ENCODE measurements around the gene NCAPD2. TPM values are rescaled to one million over a fixed set of nuclear protein-coding genes. Genes with fewer than 3 reads are reported as not detected.
"Not testable (repeated sequence)": the region's sequence is repeated elsewhere in the genome, so short reads cannot be mapped to it uniquely, and the experiment has no call there.

Gene NCAPD2
- total RNA-seq, 1 experiment from 2014 or later, result 131 TPM

DNA sequence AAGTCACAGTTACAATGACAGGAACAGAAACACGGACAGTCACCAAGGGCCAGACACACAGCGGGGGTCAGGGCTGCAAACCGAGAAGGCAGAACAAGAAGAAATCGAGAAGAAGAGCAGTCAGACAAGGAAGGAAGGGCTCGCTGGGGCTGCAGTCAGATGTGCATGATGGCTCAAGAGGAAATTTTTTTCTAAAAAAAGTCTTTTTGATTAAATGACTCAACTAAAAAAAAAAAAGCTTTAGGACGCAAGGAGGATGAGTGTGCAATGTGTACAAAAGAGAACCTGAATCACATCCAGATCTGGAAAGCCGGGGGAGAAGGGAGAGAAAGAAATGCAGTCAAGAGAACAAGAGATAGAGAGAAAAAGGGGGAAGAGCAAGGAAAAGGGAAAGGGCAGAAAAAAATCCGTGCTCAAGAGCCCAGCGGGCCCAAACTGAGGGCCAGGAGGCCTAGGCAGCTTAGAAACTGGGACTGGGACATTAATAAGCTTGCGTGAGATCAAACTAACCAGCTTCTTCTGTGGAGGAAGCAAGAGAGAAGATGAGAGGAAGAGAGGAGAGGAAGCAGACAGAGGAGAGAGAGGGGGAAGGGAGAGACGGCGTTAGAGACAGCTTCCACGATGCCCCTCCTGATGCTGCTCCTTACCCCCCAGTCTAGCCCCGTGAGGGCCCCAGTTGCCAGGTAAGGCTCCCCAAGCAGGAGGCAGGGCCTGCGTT, 55.2 kb downstream of the NCAPD2 start:
- H3K4me1 ChIP-seq (replicated peaks), result peaks cover 68% of the 10 kb centered on the region
- no peaks in the 10 kb centered on the region for H3K27me3 ChIP-seq (replicated peaks)
- no peak overlapping the region for H3K4me3 ChIP-seq
- peak overlapping the region; percentile 49 for H3K27ac ChIP-seq
- no peaks in the 10 kb centered on the region for H3K9me3 ChIP-seq (replicated peaks)
- H3K36me3 ChIP-seq, result peaks cover 73% of the 10 kb centered on the region
- DNase-seq (ENCODE audit: low read depth in 1 of 2, low spot score in 2 of 2), result peak in 1 of 2 experiments; percentile 63

DNA sequence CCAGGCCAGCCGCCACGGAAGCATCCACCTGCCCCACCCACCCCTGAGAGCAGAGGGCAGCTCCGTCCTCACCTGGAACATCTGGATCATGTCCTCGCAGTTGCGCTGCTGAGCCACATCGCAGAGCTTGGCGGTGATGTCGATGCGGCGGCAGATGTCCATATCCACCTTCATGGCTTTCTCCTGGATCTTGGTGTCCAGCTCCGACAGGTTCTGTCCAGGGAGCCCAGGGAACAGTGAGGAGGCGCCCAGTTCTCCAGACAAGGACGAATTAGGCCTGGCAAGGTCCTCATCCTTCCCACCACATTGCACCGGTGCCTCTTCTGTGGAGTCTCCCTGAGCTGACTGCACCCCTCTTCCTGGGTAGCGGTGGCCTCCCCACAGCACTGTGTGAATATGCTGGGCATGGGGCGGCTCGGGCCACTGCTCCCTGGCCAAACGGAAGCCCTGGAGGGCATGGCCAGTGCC, 55.8 kb downstream of the NCAPD2 start:
- no peak for DNase-seq (ENCODE audit: low read depth in 1 of 2, low spot score in 2 of 2)
- no peaks in the 10 kb centered on the region for H3K9me3 ChIP-seq (replicated peaks)
- peak overlapping the region; percentile 49 for H3K27ac ChIP-seq
- no peak overlapping the region for H3K4me3 ChIP-seq
- H3K4me1 ChIP-seq (replicated peaks), result peaks cover 74% of the 10 kb centered on the region
- no peaks in the 10 kb centered on the region for H3K27me3 ChIP-seq (replicated peaks)
- peaks cover 67% of the 10 kb centered on the region for H3K36me3 ChIP-seq

DNA sequence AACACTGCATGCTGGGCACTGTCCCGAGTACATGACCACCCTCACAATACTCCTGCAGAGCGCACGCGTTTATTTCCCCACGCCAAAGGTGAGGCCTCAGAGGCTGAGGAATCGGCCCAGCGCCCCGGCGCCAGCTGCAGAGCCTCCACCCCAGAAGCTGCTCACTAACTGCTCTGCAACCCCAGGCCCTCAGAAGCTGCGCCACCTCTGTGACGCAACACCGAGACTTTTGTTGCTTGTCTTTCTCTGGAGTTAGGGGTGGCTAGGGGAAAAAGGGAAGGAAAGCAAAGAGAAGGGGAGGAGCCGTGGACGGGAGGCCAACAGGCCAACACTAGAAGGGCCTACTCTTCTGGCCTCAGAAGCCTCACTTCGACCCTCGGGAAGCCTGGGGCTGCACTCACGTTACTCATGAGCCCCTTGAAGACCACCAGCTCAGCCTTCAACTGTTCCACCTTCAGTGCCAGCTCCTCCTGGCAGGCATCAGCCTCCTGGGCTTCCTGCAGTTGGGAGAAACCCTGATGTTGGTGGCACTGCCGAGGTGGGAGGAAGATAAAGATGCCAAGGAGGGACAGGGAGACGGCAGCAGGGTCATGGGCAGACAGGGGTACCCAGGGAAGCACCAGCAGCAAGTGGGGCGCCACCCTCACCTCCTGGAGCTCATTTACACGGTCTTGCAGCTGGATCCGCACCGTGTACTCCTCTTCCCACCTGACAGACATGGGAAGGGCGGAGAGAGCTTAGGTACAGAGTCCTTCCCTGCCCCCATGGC, 56.6 kb downstream of the NCAPD2 start:
- Histone ChIP-seq H3K36me3 (peaks cover 64% of the 10 kb centered on the region), H3K27ac (no peak overlapping the region), H3K27me3 (replicated peaks) (no peaks in the 10 kb centered on the region), H3K9me3 (replicated peaks) (no peaks in the 10 kb centered on the region), H3K4me3 (no peak overlapping the region), H3K4me1 (replicated peaks) (peaks cover 82% of the 10 kb centered on the region)
- DNase-seq (ENCODE audit: low read depth in 1 of 2, low spot score in 2 of 2), result no peak

DNA sequence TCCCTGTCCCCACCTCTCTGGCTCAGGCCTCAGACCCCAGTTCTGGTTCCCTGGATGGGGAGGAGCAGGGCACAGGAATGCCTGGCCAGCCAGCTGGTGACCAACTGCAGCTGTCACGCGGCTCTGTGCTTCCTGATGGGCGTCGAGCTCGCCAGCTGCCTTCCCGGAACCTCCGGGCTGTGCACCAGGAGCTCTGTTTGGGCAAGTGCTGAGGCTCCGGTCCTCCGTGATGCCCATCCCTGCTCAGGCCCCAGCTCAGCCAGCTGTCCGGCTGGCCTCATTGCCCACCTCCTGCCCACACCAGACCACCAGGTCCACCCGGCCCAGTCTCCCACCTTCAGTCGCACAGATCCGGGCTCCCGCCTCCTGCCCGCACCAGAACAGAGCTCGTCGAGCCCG, 57.2 kb downstream of the NCAPD2 start:
- peaks cover 63% of the 10 kb centered on the region for H3K36me3 ChIP-seq
- peaks cover 85% of the 10 kb centered on the region for H3K4me1 ChIP-seq (replicated peaks)
- no peak for DNase-seq (ENCODE audit: low read depth in 1 of 2, low spot score in 2 of 2)
- H3K27ac ChIP-seq, result peak overlapping the region; percentile 27
- H3K9me3 ChIP-seq (replicated peaks), result no peaks in the 10 kb centered on the region
- no peaks in the 10 kb centered on the region for H3K27me3 ChIP-seq (replicated peaks)
- no peak overlapping the region for H3K4me3 ChIP-seq

DNA sequence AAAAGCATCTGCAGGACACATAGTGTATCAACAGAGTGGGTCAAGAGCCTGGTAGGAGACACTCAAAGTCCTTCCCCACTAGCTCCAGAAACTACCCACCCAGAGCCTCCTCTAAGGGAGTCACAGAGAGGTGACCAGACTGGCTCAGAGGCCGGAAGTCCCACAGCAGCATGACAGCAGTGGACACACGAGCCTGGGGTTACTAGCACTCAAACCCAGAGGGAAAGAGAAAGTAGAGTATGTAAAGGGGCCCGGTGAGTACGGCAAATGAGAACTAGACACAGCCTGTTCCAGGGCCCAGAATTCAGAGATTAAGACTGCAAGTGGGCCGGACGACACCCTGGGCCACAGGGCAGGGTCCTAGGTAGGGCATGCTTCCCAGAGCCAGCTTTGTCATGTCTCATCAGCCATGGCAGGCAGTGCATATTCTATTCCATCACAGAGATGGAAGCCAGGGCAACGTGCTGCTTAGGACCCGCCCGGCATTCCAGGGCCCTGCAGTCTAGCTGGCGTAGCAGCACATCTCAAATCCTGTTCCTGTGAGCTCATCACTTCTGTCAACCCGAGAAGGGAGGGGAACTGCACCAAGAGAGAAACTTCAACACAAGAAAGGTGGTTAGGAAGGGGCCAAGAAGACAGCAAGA, 57.7 kb downstream of the NCAPD2 start:
- Histone ChIP-seq H3K27ac (peak overlapping the region; percentile 27), H3K27me3 (replicated peaks) (no peaks in the 10 kb centered on the region), H3K4me3 (no peak overlapping the region), H3K4me1 (replicated peaks) (peaks cover 90% of the 10 kb centered on the region), H3K9me3 (replicated peaks) (no peaks in the 10 kb centered on the region), H3K36me3 (peaks cover 63% of the 10 kb centered on the region)
- DNase-seq (ENCODE audit: low read depth in 1 of 2, low spot score in 2 of 2), result peak in 1 of 2 experiments; percentile 68

DNA sequence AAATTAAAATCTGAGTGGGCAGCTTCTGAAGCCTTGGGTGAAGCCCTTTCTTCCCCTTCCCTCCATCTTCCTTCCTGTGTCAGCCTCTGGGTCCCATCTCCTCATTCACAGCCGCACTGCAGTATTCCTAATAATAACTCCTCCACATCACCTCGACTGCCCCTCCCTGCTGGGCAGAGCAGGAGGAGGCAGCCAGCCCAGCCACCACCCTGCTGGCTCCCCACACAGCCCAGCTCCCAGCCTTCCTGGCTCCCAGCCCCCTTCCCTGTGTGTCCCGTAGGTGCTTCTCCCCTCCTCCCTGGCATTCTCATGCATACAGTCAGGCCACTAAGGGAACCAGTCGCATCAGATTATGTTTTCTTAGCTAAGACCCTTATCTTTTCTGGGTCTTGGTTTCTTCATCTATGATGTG, 58.2 kb downstream of the NCAPD2 start:
- Histone ChIP-seq H3K4me3 (no peak overlapping the region), H3K4me1 (replicated peaks) (peaks cover 90% of the 10 kb centered on the region), H3K36me3 (peaks cover 63% of the 10 kb centered on the region), H3K9me3 (replicated peaks) (no peaks in the 10 kb centered on the region), H3K27ac (peak overlapping the region; percentile 27), H3K27me3 (replicated peaks) (no peaks in the 10 kb centered on the region)
- peak in 1 of 2 experiments; percentile 54 for DNase-seq (ENCODE audit: low read depth in 1 of 2, low spot score in 2 of 2)

DNA sequence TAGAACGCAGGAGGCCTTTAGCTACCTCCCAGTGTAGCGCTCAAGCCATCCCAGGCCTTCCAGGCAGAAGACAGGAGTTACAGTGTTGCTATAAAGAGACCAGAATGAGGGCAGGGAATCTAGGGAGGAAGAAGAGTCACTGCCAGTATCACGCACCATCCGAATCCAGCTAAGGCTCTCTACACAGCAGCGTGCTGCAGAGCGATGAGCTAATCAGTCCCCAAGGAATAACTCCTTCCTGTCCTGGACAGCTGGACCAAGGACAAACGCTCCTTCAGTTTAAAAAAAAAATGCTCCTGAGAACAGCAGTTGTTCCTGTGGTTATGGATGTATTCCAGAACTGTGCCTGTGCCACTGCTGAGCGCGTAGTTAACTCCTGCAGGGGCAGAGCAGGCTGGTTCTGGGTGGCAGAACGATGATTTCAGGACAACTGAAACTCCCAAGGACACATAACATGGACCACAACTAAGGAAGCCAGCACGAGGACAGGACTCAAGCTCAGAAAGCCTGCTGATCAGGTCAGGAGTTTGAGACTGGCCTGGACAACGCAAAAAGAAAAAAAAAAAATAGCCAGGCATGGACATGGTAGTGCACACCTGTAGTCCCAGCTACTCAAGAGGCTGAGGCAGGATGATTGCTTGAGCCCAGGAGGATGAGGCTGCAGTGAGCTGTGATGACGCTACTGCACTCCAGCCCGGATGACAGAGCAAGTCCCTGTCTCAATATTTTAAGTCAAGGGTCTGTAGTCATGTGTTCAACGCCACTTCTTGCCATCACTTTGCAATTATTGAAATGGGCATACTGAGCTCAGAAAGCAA, 59.4 kb downstream of the NCAPD2 start:
- H3K4me3 ChIP-seq, result no peak overlapping the region
- H3K4me1 ChIP-seq (replicated peaks), result peaks cover 78% of the 10 kb centered on the region
- peaks cover 60% of the 10 kb centered on the region for H3K36me3 ChIP-seq

DNA sequence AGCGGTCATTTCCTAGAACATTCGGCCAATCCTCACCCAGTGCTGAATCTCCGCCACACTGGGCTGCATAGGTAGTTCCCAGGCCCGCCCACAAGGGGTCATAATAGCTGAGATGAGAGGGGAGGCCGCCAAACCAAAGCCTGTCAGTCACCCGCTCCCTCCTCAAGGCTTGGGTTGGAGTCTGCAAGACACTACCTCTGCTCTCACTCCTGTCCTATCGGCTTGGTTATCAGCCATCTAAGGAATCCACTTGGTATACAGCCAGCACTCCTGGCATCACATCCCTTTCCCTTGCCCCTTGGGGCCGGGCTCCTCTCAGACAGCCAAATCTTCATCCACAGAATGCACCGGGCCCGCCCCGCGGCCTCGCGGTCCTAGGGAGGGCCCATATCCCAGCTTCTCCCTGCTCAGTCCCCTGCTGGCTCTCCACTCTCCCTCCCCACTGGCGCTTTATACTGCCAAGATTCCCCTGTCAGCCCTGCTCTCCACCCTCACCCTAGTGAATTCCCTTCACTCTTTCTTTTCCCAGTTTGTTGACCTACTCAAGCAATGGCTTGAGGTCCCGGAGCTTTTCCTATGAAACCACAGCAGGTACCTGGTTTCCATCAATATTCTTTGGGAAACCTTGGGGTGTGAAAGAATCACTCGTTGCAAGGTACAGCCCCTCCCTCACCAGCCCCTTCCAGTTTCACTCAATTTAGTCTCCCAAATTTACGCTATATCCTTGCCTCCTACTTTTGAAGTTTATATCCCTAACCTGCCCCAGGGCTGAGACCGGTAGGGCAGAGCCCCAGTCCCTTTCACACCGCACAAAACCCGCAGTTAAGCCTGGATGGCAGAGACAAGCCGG, 60.5 kb downstream of the NCAPD2 start:
- no peaks in the 10 kb centered on the region for H3K9me3 ChIP-seq (replicated peaks)
- no peaks in the 10 kb centered on the region for H3K27me3 ChIP-seq (replicated peaks)
- peaks cover 56% of the 10 kb centered on the region for H3K36me3 ChIP-seq
- peaks cover 67% of the 10 kb centered on the region for H3K4me1 ChIP-seq (replicated peaks)
- peak overlapping the region; percentile 78 for H3K4me3 ChIP-seq
- peak; percentile 84 to 90 for DNase-seq (ENCODE audit: low read depth in 1 of 2, low spot score in 2 of 2)
- no peak overlapping the region for H3K27ac ChIP-seq

More for the DNA sequence above, 59.4 kb downstream of the NCAPD2 start:
- DNase-seq (ENCODE audit: low read depth in 1 of 2, low spot score in 2 of 2), result peak; percentile 79 to 87
- Histone ChIP-seq H3K9me3 (replicated peaks) (no peaks in the 10 kb centered on the region), H3K27ac (peak overlapping the region; percentile 27), H3K27me3 (replicated peaks) (no peaks in the 10 kb centered on the region)

DNA sequence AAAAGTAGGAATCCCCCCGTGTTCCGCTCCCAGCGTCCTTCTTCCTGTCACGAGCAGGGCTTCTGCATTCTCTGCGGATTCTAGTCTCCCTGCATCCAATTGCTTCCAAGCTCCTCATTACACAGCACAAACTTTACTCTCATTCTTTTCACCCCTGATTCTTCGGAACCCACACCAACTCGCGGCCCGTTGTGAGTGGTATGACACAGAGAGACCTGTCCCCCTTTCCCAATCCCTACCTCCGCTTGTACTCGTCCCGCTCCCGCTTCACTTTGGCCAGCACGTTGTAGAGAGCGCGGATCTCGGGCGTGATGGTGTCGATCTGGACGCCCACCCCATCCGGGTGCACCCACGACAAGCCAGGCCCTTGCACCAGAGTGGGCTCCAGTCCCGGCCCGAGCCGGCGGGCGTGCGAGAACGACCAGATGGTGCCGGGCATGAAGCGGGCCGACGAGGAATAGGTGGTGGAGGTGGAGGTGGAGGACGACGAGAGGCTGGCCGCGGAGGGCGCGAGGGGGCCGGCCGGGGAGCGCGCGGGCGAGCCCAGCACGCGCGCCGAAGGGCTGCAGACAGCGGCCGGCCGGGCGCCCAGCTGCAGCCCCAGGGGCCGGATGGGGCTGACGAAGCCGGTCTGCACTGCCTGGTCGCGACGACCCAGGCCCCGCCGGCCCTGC, 61.3 kb downstream of the NCAPD2 start:
- Histone ChIP-seq H3K27ac (no peak overlapping the region), H3K4me3 (peak overlapping the region; percentile 78), H3K27me3 (replicated peaks) (no peaks in the 10 kb centered on the region), H3K36me3 (peaks cover 56% of the 10 kb centered on the region), H3K4me1 (replicated peaks) (peaks cover 59% of the 10 kb centered on the region), H3K9me3 (replicated peaks) (no peaks in the 10 kb centered on the region)
- DNase-seq (ENCODE audit: low read depth in 1 of 2, low spot score in 2 of 2), result peak in 1 of 2 experiments; percentile 40

DNA sequence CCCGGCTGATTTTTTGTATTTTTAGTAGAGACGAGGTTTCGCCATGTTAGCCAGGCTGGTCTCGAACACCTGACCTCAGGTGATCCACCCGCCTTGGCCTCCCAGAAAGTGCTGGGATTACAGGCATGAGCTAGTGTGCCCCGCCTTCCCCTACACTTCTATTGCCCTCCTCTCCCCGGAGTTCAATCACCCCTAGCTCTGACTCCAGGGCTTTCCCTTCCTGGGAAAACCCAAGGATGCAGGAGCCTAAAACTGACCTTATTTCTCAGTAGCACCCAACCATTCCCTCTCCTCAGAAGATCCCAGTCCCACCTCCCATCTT, 62.6 kb downstream of the NCAPD2 start:
- Histone ChIP-seq H3K4me3 (peak overlapping the region; percentile 78; the same call in 1 of the 2 replicates), H3K36me3 (peaks cover 56% of the 10 kb centered on the region), H3K4me1 (replicated peaks) (peaks cover 48% of the 10 kb centered on the region)
- not testable (repeated sequence) for H3K27ac ChIP-seq; H3K27me3 ChIP-seq (replicated peaks); H3K9me3 ChIP-seq (replicated peaks); DNase-seq (ENCODE audit: low read depth in 1 of 2, low spot score in 2 of 2)

DNA sequence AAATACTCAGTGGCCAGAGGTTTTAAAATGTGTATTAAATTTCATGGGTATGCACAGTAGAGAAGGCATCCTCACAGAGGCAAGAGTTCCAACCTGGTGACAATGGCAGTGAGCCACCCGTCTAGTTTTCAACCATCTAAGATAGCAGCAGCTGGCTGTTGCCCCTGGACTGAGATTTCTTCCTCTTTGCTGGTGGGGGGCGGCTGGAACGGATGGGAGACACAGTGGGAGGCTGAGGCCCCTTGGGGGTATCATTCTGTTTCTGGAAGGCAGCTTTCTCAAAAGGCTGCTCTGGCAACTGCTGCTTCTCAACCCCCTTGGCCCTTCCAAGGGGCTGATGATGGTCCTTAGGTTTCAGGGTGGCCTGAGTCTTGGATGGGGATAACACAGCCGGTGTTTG, 63.0 kb downstream of the NCAPD2 start:
- Histone ChIP-seq H3K9me3 (replicated peaks) (no peaks in the 10 kb centered on the region), H3K4me3 (no peak overlapping the region), H3K27ac (no peak overlapping the region), H3K36me3 (peaks cover 56% of the 10 kb centered on the region), H3K4me1 (replicated peaks) (peaks cover 44% of the 10 kb centered on the region), H3K27me3 (replicated peaks) (no peaks in the 10 kb centered on the region)
- no peak for DNase-seq (ENCODE audit: low read depth in 1 of 2, low spot score in 2 of 2)

DNA sequence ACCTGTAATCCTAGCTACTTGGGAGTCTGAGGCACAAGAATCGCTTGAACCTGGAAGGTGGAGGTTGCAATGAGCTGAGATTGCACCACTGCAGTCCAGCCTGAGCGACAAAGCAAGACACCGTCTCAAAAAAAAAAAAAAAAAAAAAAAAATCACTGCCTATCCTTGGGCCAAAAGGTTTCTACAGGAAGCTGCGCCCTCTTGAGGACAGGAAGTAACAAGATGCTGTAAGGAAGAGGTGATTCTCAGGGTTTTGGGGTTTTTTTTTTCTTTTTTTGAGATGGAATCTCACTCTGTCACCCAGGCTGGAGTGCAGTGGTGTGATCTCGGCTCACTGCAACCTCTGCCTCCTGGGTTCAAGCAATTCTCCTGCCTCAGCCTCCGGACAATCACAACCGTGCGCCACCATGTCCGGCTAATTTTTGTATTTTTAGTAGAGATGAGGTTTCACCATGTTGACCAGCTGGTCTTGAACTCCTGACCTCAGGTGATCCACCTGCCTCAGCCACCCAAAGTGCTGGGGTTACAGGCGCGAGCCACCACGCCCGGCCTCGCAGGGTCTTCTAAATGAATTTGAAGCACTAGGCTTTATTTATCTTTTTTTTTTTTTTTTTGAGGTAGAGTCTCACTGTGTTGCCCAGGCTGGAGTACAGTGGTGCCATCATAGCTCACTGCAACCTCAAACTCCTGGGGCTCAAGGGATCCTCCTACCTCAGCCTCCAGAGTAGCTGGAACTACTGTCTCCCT, 64.3 kb downstream of the NCAPD2 start:
- not testable (repeated sequence) for H3K27ac ChIP-seq; H3K27me3 ChIP-seq (replicated peaks); H3K4me3 ChIP-seq; H3K9me3 ChIP-seq (replicated peaks)
- DNase-seq (ENCODE audit: low read depth in 1 of 2, low spot score in 2 of 2), result peak in 1 of 2 experiments; percentile 56
- Histone ChIP-seq H3K36me3 (peaks cover 68% of the 10 kb centered on the region), H3K4me1 (replicated peaks) (peaks cover 31% of the 10 kb centered on the region)
